GM18505 (cell line): ENCODE measurements around the gene TMEM240.

Experiments
- ATAC-seq: cut with Tn5 transposase; IDR thresholded peaks from one replicate; pipeline ENCODE4 v1.9.1; 2021; ENCODE audit not compliant: unreplicated experiment
- POLR2A ChIP-seq: IDR thresholded peaks from 4 replicates; pipeline ENCODE4 v1.6.1; 2011; ENCODE audit warnings: borderline replicate concordance; ENCODE audit not compliant: insufficient read depth, insufficient read length; ENCODE audit errors: extremely low read depth

Gene TMEM240

DNA sequence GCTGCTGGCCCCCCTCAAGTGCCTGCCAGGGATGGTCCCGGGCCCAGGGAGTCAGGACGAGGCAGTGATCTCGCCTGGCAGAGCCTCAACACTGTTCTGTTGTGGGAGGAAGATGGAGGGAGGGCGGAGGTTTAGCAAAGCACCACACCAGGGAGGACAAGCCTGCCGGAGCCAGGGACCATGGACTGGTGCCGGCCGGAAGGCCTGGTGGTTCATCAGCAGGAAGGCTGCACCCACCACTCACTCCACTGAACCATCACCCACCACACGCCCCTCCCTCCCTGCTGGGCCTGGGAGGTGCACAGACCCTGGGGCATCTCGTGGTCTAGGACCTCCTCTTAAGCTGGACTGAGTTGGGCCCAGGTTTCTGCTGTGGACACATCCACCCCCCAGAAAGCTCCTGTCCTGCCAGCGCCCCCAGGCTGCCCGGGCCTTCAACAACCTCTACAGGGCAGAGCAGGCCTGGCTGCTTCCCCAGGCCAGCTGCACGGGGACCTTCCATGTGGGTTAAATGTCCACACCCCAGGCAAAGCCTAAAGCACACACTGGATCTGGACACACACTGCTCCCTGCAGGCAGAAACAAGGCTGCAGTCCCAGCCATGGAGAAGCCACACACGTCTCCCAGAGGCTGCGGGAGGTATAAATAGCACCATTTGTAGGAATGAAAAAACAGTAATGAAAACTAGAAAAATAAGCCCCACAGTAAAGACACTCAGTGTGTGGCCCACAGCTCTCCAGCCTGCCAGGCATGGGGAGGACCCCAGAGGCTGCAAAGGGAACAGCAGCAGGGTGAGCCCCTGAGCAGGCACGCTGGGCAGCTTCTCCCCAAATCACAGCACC, 10.4 kb upstream of the TMEM240 start:
- no peak for ATAC-seq
- no peak for TF ChIP-seq POLR2A

DNA sequence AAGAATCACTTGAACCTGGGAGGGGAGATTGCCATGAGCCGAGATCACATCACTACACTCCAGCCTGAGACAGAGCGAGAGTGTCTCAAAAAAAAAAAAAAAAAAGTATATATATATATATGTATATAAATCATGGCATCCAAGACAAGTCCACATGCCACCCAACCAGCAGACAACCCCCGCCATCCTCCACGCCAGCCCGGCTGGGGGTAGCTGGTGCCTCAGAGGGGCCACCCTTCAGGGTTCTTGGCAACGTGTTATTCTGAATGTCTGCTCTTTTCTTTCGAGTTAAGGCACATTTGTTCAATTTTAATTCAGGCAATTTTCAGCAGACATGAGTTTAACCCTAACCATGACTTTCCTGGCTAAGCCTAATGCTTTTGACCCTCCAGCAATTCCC, 9.7 kb upstream of the TMEM240 start:
- no peak for ATAC-seq
- no peak for TF ChIP-seq POLR2A

DNA sequence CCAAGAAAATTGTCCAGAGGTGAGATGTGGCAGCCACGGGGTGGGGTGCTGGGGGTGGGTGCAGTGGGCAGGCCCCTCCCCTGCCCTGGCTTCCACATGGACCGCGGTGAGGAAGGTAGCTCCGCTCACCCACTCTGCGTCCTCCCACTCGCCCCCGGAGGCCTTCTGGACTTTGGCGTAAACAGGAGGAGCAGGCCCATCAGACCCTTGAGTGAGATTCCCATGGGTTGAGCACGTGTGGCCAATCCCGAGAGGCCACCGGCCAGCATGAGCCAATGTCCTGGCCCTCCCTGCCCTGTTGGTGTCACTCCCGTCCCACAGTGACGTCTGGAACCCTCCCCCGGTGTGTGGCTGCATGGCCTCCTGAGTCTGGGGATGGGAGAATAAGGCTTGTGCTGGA, 8.2 kb upstream of the TMEM240 start:
- TF ChIP-seq POLR2A = no peak
- ATAC-seq = no peak

DNA sequence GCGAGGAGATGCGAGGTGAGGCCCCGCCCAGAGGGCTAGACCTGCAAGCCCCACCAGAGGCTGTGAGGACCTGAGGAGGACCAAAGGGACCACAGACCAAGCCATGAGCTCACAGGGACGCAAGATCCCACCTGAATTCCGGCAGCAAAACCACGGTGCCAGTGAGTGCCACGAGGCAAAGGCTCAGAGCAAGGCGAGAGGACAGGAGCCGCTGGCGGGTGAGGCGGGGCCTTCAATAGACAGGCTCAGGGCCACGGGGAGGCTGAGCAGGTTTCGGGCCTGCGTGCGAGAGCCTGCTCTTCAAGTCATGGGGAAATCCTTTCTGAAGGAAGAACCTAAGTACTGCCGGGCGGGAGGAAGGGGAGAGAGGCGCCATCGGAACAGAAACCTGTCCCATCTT, 7.1 kb upstream of the TMEM240 start:
- TF ChIP-seq POLR2A = no peak
- no peak for ATAC-seq

DNA sequence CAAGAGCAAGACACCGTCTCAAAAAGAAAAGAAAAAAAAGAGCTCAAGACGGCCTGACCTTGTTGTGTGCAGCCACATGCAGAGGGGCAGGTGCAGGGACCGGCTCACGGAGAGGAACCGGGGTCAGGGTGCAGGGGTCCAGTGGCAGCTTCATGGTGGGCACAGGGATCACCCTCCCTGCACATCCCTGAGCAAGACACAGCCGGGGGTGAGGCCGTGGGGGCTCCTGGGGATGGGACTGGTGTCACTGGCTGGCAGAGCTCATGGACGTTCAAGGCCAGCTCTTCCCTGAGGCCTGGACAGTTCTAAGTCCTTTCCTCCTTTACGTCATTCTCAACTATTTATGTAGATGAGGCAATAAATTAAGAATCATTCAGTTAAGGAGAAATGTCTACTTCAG, 6.6 kb upstream of the TMEM240 start:
- TF ChIP-seq POLR2A = no peak
- no peak for ATAC-seq

DNA sequence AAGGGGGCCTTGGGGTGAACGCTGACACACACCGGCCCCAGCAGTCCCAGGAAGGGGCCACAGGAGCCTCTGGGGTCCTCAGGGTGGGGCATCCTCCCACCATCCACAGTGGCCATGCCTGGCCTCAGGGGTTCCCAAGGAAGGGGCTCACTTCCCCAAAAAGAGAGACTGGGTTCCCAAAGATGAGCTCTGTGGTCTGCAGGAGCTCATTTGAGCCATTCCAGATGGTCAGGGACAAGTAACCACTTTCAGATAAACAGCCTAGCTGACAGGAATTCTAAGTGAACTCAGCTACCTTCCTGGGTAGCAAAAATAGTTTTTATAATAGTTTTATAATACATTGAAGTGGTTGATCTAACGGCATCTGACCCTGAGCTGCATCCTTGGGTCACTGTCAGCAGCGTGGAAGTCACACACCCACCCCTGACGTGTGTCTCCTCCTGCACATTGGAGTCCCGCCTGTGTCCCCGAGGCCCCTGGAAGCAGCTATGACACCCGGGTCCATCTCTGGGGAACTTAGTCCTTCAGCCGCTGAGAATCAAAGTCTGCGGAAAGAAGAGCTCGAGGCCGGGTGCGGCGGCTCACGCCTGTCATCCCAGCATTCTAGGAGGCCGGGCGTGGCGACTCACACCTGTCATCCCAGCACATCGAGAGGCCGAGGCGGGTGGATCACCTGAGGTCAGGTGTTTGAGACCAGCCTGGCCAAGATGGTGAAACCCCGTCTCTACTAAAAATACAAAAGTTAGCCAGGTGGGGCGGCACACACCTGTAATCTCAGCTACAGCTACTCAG, 5.7 kb upstream of the TMEM240 start:
- ATAC-seq = no peak
- no peak for TF ChIP-seq POLR2A

DNA sequence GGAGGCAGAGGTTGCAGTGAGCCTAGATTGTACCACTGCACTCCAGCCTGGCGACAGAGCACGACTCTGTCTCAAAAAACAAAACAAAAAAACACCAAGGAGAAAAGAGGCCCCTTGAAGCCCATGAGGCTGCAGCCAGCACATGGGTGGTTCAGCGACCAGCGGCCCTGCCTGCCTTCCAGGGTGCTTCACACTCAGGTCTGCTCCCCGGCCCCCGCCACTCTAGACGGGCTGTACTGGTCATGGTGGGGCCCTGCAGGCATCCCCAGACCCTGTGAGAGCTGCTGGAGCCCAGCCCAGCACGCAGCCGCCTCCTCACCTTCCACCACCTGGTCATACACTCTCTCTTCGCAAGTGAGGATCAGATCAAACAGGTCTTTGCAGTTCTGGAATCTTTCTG, 4.1 kb upstream of the TMEM240 start:
- no peak for ATAC-seq
- no peak for TF ChIP-seq POLR2A

DNA sequence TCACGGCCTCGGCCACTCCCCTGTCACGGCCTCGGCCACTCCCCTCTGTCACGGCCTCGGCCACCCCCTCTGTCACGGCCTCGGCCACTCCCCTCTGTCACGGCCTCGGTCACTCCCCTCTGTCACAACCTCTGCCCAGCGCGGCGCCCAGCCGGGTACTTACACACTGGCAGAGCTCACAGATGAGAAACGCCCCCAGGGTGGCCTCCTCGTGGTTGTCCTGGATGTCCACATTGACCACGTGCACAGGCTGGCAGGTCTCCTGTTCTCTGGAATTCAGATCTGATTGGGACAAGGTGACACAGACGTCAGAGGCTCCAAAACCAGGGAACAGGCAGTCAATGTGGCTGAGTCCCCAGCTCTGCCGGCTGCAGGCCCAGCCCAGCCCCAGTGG, 3.3 kb upstream of the TMEM240 start:
- TF ChIP-seq POLR2A = no peak
- no peak for ATAC-seq

DNA sequence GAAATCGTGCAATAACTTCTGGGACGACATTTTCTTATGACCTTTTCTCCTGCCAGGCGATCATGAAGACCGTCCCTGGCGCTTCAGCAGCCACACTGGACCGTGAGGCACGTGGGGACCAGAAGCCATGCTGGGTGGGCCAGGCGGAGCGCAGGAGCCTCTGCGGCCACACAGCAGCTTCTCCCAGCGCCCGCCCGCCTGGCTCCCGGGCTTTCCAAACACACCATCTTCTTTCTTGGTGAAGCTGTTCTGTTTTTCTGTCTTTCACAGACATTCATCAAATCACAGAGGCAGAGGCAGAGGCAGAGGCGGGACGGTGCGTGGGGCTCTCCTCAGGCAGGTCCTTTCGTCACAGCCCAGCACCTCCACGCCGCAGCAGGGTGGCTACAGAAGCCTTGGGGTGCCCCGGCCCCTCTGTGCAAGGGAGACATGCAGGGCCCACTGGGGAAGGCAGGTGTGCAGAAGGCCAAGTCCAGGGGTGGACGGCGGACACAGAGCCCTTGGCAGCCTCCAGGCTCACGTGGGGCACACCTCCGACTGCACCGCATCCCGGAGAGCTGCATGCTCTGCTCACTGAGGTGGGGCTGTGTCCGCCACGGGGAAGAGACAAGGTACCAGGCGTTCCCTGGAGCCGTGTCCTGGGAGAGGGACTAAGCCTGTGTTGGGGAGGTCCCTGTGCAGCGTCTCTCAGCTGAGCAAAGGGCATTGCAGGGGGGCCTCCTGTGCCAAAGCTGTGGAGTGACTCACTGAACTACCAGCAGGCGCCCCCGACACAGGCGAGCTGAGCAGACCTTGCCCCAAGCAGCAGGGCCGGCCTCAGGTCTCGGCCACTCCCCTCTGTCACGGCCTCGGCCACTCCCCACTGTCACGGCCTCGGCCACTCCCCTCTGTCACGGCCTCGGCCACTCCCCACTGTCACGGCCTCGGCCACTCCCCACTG, 2.6 kb upstream of the TMEM240 start:
- no peak for ATAC-seq
- TF ChIP-seq POLR2A = no peak

DNA sequence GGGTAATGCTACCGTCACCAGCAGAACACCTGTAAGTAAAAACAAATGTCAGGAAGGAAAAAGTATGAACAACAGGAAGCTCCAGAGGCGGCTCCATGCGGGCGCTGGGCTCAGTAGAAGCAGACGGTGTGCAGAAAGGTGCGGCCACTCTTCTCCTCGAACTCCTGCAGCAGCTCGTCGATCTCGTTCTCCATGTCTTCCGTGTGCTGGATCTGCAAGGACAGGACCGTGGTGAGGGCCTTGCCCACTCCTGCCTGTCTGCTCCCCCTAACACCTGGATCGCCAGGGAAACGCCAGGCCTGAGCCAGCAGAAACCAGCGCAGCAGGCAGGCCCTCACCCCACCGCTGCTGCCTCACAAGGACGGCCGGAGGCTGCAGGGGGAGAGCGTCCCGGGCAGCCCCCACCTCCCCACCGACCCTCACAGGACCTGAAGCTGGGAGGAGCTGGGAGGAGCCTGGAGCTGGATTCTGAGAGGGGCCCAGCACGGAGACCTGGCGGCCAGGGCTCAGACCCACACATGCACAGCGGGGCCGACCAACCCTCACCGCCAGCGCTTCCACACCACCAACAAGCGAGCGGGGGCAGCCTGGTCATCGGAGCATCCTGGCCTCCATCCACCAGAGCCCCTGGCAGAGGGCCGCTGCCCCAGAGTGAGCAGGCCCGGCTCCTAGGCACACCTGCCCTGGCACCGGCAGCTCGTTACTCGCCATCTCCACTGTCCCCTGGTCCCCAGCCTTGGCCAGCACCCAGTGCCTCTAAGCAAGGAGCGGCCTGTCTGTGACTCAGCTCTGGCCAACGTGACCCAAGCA, 1.7 kb upstream of the TMEM240 start:
- ATAC-seq = no peak
- no peak for TF ChIP-seq POLR2A

DNA sequence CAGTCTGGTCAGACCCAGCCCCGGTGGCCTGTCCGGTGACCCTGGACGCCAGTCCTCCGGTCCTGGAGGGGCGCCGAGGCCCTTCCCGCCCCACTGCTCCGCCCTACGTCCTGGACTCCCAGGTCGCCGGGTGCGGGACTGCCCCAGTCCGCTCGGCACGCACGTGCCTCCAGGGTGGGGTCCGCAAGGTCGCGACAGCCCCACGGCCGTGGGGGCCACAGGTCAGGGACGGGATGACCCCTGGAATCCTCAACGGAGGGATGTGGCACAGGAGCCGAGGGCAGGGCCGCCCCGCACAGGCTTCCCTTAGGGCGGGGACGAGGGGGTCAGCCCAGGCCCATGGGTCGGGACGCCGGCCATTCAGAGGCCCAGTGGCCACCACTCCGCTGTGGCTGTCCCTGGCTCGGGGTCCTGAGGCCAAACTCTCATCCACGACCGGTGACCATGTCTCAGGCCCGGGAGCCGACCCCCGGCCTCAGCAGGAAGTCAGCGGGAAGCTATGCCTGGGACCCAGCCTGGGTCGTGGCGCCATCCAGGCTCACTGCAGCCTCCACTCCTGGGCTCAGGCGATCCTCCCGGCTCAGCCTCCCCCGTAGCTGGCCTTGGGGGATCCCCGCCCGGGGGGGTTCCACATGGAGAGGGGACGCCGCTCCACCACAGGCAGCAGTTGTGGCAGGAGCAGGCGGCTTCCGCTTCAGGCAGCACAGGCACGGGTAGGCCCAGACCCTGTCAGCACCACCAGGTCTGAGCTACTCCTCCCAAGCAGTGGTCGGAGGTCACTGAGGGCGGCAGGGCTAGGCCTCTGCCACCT, 599 bp upstream of the TMEM240 start:
- TF ChIP-seq POLR2A = no peak

More for the DNA sequence above, 599 bp upstream of the TMEM240 start:
- ATAC-seq = no peak
